Liver (tissue), 3 donors: ENCODE measurements around the gene ANKRD13D.

ENCODE experiments used
- HNF4A ChIP-seq, 2 donors: conservative IDR thresholded peaks; 2 replicates each; pipeline ENCODE4 v1.6.1; 2016; ENCODE audit warnings: antibody characterized with exemption in 2 of 2, mild to moderate bottlenecking in 2 of 2
- HNF4G ChIP-seq: IDR thresholded peaks from 2 replicates; pipeline ENCODE4 v1.6.1; 2016; ENCODE audit warnings: antibody characterized with exemption
- RAD21 ChIP-seq, 2 donors: IDR thresholded peaks; 2 replicates each; pipeline ENCODE4 v1.6.1; 2016; ENCODE audit warnings: antibody characterized with exemption in 2 of 2, mild to moderate bottlenecking in 2 of 2
- RXRA ChIP-seq, 2 donors: IDR thresholded peaks; 2 replicates each; pipeline ENCODE4 v1.6.1; 2017 to 2018; ENCODE audit warnings: antibody characterized with exemption in 2 of 2, mild to moderate bottlenecking in 1 of 2
- YY1 ChIP-seq: IDR thresholded peaks from 2 replicates; pipeline ENCODE4 v1.6.1; 2016; ENCODE audit warnings: antibody characterized with exemption, mild to moderate bottlenecking
- TF ChIP-seq, protein P1 (sequence below): IDR thresholded peaks from 2 replicates; pipeline ENCODE4 v1.6.1; 2016; ENCODE audit warnings: antibody characterized with exemption
- TF ChIP-seq, protein P2 (sequence below): fragments of 150-350 bp; IDR thresholded peaks from 2 replicates; pipeline ENCODE4 v1.5.1; 2017; ENCODE audit warnings: improper control_type of control experiment, low read depth, low read length; ENCODE audit not compliant: missing input control
- TF ChIP-seq, protein P3 (sequence below): IDR thresholded peaks from 2 replicates; pipeline ENCODE4 v1.6.1; 2016; ENCODE audit warnings: antibody characterized with exemption, mild to moderate bottlenecking
- TF ChIP-seq, protein P4 (sequence below): IDR thresholded peaks from 2 replicates; pipeline ENCODE4 v1.6.1; 2016; ENCODE audit warnings: antibody characterized with exemption
- donor health status: healthy.
- donor health status: healthy.

GRCh38 chr11:67309661-67310061, 20.6 kb downstream of the ANKRD13D start:
- TF ChIP-seq, protein P1, sequence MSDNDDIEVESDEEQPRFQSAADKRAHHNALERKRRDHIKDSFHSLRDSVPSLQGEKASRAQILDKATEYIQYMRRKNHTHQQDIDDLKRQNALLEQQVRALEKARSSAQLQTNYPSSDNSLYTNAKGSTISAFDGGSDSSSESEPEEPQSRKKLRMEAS, result no peak
- no peak for TF ChIP-seq YY1
- TF ChIP-seq, protein P2, sequence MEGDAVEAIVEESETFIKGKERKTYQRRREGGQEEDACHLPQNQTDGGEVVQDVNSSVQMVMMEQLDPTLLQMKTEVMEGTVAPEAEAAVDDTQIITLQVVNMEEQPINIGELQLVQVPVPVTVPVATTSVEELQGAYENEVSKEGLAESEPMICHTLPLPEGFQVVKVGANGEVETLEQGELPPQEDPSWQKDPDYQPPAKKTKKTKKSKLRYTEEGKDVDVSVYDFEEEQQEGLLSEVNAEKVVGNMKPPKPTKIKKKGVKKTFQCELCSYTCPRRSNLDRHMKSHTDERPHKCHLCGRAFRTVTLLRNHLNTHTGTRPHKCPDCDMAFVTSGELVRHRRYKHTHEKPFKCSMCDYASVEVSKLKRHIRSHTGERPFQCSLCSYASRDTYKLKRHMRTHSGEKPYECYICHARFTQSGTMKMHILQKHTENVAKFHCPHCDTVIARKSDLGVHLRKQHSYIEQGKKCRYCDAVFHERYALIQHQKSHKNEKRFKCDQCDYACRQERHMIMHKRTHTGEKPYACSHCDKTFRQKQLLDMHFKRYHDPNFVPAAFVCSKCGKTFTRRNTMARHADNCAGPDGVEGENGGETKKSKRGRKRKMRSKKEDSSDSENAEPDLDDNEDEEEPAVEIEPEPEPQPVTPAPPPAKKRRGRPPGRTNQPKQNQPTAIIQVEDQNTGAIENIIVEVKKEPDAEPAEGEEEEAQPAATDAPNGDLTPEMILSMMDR, result no peak
- no peak for TF ChIP-seq HNF4A (conservative IDR thresholded peaks at IDR 0.05)
- TF ChIP-seq, protein P3, sequence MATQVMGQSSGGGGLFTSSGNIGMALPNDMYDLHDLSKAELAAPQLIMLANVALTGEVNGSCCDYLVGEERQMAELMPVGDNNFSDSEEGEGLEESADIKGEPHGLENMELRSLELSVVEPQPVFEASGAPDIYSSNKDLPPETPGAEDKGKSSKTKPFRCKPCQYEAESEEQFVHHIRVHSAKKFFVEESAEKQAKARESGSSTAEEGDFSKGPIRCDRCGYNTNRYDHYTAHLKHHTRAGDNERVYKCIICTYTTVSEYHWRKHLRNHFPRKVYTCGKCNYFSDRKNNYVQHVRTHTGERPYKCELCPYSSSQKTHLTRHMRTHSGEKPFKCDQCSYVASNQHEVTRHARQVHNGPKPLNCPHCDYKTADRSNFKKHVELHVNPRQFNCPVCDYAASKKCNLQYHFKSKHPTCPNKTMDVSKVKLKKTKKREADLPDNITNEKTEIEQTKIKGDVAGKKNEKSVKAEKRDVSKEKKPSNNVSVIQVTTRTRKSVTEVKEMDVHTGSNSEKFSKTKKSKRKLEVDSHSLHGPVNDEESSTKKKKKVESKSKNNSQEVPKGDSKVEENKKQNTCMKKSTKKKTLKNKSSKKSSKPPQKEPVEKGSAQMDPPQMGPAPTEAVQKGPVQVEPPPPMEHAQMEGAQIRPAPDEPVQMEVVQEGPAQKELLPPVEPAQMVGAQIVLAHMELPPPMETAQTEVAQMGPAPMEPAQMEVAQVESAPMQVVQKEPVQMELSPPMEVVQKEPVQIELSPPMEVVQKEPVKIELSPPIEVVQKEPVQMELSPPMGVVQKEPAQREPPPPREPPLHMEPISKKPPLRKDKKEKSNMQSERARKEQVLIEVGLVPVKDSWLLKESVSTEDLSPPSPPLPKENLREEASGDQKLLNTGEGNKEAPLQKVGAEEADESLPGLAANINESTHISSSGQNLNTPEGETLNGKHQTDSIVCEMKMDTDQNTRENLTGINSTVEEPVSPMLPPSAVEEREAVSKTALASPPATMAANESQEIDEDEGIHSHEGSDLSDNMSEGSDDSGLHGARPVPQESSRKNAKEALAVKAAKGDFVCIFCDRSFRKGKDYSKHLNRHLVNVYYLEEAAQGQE, result no peak
- TF ChIP-seq RAD21 (IDR thresholded peaks at IDR 0.05), result no peak
- TF ChIP-seq, protein P4, sequence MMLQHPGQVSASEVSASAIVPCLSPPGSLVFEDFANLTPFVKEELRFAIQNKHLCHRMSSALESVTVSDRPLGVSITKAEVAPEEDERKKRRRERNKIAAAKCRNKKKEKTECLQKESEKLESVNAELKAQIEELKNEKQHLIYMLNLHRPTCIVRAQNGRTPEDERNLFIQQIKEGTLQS, result no peak
- TF ChIP-seq HNF4G, result no peak
- no peak for TF ChIP-seq RXRA (IDR thresholded peaks at IDR 0.05)
